RPMI8226 (cell line): ENCODE measurements around the gene ARL2BP.

Source experiments
- DNase-seq: peaks from one replicate; pipeline ENCODE4 v3.0.0-alpha.2; 2015

The ARL2BP gene

GRCh38 chr16:57236022-57236350 is 9.1 kb upstream of the ARL2BP start:
- no peak for DNase-seq

- DNase-seq = no peak
These were observed 6.4 kb upstream of the ARL2BP start for GRCh38 chr16:57238682-57239081.

GRCh38 chr16:57239107-57239506 is 6.0 kb upstream of the ARL2BP start:
- DNase-seq = no peak

DNA sequence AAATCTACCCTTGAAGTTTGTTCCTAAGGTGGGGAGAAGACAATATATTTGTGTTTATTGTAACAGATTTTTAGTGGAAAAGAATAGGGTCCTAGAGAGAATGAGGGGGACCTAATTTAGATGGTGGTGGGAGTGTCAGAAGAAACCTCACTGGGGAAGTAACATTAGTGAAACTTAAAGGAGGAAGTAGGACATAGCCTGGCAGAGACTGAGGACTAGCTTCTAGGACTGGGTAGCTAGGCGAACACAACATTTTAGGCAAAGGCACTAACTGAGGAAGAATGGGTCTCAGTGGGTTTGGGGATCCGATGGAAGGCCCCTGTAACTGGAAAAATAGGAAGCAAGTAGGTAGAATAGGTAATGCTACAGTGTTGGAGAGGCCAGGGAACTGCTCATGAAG is 4.2 kb upstream of the ARL2BP start:
- DNase-seq = peak; percentile 52

DNA sequence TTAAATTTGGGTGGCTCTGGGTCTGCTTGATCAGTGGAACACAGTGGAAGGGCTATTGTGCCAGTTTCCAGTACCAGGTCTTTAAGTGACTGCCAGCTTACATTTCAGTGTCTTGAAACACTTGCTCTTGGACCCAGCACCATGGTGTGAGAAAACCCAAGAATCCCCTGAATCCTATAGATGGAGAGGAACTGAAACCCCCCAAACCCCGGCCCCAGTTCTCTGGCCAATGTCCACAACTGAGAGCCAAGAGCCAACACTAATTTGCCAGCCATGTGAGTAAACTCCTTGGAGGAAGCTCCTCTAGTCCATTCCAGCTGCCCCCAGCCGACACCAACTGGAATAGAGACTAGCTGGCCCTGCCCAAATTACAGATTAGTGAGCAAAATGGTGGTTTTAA is 2.4 kb upstream of the ARL2BP start:
- DNase-seq = no peak

GRCh38 chr16:57244463-57244766 is 644 bp upstream of the ARL2BP start:
- DNase-seq = no peak

GRCh38 chr16:57245472-57246113 is 534 bp downstream of the ARL2BP start:
- peak; percentile 57 for DNase-seq

DNA sequence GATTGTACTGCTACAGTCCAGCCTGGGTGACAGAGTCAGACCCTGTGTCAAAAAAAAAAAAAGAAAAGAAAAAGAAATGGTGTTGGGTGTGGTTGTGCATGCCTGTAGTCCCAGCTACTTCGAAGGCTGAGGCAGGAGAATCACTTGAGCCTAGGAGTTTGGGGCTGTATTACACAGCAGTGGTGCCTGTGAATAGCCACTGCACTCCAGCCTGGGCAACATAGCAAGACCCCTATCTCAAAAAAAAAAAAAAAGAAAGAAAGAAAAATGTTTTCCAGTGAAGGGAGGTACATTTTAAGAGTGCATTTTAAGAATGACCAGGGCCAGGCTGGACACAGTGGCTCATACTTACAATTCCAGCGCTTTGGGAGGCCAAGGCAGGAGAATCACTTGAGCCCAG is 6.3 kb downstream of the ARL2BP start:
- DNase-seq = no peak

DNA sequence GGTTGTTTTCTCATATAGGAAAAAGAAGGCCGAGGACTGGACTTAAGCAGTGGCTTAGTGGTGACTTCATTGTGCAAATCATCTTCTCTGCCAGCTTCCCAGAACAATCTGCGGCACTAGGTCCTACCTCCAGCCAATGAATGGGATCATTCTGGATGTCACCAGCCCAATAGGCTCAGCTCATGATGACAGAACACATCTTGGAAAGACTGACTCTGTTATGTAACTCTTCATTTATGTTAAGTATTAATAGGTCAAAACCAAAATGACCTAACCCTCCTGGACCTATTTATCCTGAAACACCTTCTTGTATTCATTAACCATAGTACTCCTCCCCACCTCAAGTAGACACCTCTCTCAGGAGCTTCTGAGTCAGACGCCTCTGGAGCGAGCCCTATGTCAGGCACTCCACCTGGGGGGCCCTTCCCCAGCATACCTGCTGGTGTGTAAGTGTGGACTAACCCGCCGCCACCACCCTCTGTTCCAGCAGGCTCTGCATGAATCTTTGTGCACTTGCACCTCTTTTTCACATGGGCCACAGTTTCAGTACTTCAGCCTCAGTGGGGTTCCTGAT is 7.2 kb downstream of the ARL2BP start:
- no peak for DNase-seq

- no peak for DNase-seq
These were observed 8.4 kb downstream of the ARL2BP start for GRCh38 chr16:57253466-57253865.

DNA sequence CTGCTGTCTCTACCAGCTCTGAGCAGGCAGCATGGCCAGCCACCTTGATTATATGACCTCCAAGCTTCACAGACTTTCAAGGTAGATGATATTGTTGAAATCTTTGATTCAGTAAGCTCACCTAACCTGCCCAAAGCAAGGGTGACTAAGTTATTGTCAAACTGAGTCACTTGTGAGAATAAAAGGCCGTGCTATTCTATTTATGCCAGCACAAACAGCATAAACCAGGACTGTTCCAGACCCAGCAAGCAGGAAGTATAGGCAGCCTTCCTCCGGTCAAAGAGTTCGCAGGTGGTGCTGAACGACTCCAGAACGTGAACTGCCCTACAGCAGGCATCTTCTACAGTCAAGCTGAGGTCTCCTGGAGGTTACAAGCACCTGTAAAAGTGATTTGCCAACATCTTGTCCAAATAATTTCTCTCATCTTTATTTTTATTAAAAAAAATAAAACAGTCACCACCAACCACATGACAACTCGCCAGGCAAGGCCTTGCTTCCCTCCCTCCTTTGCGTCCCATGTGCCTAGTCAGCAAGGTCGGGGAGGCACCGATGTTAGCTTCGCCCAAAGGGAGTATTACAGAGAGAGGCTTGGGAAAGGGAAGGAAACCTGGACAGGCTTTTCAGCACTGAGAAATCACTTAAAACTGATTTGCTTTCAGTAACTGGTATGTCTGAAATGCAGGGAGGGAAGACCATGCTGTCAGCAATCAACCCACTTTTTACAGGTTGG is 10.8 kb downstream of the ARL2BP start:
- no peak for DNase-seq

GRCh38 chr16:57256601-57257395 is 11.7 kb downstream of the ARL2BP start:
- no peak for DNase-seq

DNA sequence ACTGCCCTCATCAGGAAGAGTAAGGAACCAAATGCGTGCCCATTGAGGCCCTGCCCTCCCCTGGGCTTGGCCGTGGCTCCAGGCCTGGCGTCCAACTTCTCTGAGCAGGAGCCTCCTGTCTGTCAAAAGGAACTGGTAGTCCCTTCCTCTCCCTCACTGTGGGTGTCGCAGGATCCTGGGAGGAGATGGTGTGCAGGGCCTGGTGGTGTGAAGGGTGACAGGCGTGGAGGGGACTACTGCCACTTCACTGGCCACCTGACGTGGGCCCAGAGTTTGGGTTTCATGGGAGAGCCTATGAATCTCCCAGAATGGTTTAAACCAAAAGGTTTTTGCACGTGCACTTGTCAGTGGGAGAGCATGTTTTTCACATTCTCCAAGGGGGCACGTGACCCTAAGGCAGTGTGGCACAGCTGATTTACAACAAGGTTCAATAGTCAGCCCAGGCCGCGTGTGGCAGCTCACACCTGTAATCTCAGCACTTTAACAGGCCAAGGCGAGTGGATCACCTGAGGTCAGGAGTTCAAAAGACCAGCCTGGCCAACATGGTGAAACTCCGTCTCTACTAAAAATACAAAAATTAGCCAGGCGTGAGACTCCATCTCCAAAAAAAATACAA is 12.5 kb downstream of the ARL2BP start:
- no peak for DNase-seq

GRCh38 chr16:57258226-57258909 is 13.3 kb downstream of the ARL2BP start:
- no peak for DNase-seq

DNA sequence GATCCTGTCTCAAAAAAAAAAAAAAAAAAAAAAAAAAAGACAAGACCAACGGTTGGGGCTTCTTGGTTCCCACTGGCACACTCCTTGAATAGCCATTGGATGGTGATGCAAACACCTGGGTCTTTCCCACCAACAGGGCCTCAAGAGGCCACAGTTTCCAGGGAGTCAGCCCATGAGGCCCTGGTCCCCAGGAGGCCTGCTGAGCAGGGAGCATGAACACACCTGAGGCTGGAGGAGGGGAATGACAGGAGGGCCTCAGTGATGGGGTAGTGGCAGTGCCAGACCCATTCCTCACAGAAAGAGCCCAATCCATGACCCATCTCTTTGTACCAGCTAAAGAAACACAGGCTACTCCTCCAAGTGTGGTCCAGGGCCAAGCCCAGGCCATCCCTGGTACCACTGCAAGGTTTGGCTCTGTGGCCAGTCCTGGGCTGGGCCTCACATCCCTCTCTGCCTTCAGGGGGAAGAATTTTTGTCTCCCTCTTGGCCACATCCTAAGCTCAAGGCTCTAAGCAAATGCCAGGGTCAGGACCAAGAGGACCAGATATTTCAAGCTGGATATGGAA is 13.9 kb downstream of the ARL2BP start:
- DNase-seq = no peak

- no peak for DNase-seq
These were observed 15.4 kb downstream of the ARL2BP start for GRCh38 chr16:57260294-57260929.

- no peak for DNase-seq
These were observed 16.7 kb downstream of the ARL2BP start for GRCh38 chr16:57261806-57262205.

GRCh38 chr16:57262841-57263540 is 17.9 kb downstream of the ARL2BP start:
- DNase-seq = no peak

GRCh38 chr16:57263541-57264351 is 18.7 kb downstream of the ARL2BP start:
- no peak for DNase-seq

- no peak for DNase-seq
These were observed 19.3 kb downstream of the ARL2BP start for GRCh38 chr16:57264381-57264780.
